CD4-positive, alpha-beta T cell (primary cell): Measurements from ENCODE around the gene DTX2. TPM values are rescaled to one million over a fixed set of nuclear protein-coding genes. Genes with fewer than 3 reads are reported as not detected.
A peak's percentile ranks its signal among the peaks of the same experiment; 100 is the strongest.
"Not testable (repeated sequence)": the region's sequence is repeated elsewhere in the genome, so short reads cannot be mapped to it uniquely, and the experiment has no call there.

Experiments used
- ATAC-seq: fragments of 200-7000 bp; cut with Tn5 transposase; one replicate; pipeline ENCODE4 v1.10.0; 2022; ENCODE audit warnings: mild to moderate bottlenecking; ENCODE audit not compliant: poor library complexity
- CTCF ChIA-PET: fragments of 350-600 bp; sonication (Branson Sonifier 250); formaldehyde crosslinking; loops from one replicate; lab custom pipeline; 2021; ENCODE audit warnings: antibody characterized with exemption, inconsistent platforms; lab: Charles Lee
- POLR2A ChIA-PET: fragments of 350-600 bp; sonication (Branson Sonifier 250); formaldehyde crosslinking; loops from one replicate; lab custom pipeline; 2021; ENCODE audit warnings: antibody characterized with exemption, inconsistent platforms; lab: Charles Lee
- DNase-seq, 14 experiments: peaks; one replicate each; pipeline ENCODE4 v3.0.0-alpha.2; 2013 to 2020; ENCODE audit warnings: mixed read lengths in 2 of 14
- H3K27ac ChIP-seq, 2 donors: one replicate each; pipeline versions ENCODE4 v1.5.1 to v1.7.0; 2013; ENCODE audit warnings: low read length in 2 of 2, low read depth in 1 of 2, mild to moderate bottlenecking in 1 of 2
- H3K27me3 ChIP-seq, 2 experiments: 1 replicate in 1 of 2; 2 replicates in 1 of 2; pipeline versions ENCODE4 v1.6.1 to v1.7.0; 2013; ENCODE audit warnings: low read length in 2 of 2, control low read depth in 1 of 2, mild to moderate bottlenecking in 1 of 2, moderate library complexity in 1 of 2; ENCODE audit not compliant: insufficient read depth in 2 of 2, control insufficient read depth in 1 of 2
- H3K36me3 ChIP-seq: one replicate; pipeline ENCODE4 v1.6.1; 2013; ENCODE audit warnings: low read length, control low read depth; ENCODE audit not compliant: insufficient read depth
- H3K4me1 ChIP-seq: one replicate; pipeline ENCODE4 v1.6.1; 2013; ENCODE audit warnings: low read length, control low read depth; ENCODE audit not compliant: insufficient read depth
- H3K4me3 ChIP-seq: one replicate; pipeline ENCODE4 v1.5.1; 2013; ENCODE audit warnings: mild to moderate bottlenecking, low read length, moderate library complexity
- H3K9me3 ChIP-seq, 2 experiments: 1 replicate in 1 of 2; 2 replicates in 1 of 2; pipeline versions ENCODE4 v1.6.1 to v1.7.0; 2013; ENCODE audit warnings: low read length in 2 of 2, mild to moderate bottlenecking in 2 of 2, control low read depth in 1 of 2, moderate library complexity in 1 of 2; ENCODE audit not compliant: control insufficient read depth in 1 of 2, insufficient read depth in 1 of 2
- H3K27ac Mint-ChIP-seq: one replicate; pipeline ENCODE4 v1.8.0; 2020; ENCODE audit warnings: mixed read lengths
- H3K27me3 Mint-ChIP-seq: one replicate; pipeline ENCODE4 v1.8.0; 2021; ENCODE audit warnings: mixed read lengths
- H3K36me3 Mint-ChIP-seq: one replicate; pipeline ENCODE4 v1.8.0; 2021; ENCODE audit warnings: low read depth, mixed read lengths
- H3K4me1 Mint-ChIP-seq: one replicate; pipeline ENCODE4 v1.8.0; 2021; ENCODE audit warnings: low read depth, mixed read lengths
- H3K4me3 Mint-ChIP-seq: one replicate; pipeline ENCODE4 v1.8.0; 2020; ENCODE audit warnings: mild to moderate bottlenecking, mixed read lengths
- H3K9me3 Mint-ChIP-seq: one replicate; pipeline ENCODE4 v1.8.0; 2020; ENCODE audit warnings: mixed read lengths
- intact Hi-C, 2 experiments: fragments of 100-400 bp; cut with DNase I in 1 of 2; cut with micrococcal nuclease in 1 of 2; formaldehyde crosslinking; loops; one replicate each; pipeline versions ENCODE4 v1.15.1 to v1.9.0; 2023 to 2025; cut with DNase I, micrococcal nuclease
- total RNA-seq, 174 experiments: library from RNA in 2 of 174; stranded (reverse) in 2 of 174; gene quantifications; one replicate each; pipeline ENCODE4 v1.2.3 and lab custom pipeline; 2021 to 2026
- TF ChIP-seq, protein P1 (sequence below): fragments of 200-600 bp; IDR thresholded peaks from one replicate; pipeline ENCODE4 v1.8.0; 2022; ENCODE audit warnings: antibody characterized with exemption, mild to moderate bottlenecking

DTX2 gene
- total RNA-seq, 2 experiments from 2014 or later: 18.2 to 19.2 TPM

DNA sequence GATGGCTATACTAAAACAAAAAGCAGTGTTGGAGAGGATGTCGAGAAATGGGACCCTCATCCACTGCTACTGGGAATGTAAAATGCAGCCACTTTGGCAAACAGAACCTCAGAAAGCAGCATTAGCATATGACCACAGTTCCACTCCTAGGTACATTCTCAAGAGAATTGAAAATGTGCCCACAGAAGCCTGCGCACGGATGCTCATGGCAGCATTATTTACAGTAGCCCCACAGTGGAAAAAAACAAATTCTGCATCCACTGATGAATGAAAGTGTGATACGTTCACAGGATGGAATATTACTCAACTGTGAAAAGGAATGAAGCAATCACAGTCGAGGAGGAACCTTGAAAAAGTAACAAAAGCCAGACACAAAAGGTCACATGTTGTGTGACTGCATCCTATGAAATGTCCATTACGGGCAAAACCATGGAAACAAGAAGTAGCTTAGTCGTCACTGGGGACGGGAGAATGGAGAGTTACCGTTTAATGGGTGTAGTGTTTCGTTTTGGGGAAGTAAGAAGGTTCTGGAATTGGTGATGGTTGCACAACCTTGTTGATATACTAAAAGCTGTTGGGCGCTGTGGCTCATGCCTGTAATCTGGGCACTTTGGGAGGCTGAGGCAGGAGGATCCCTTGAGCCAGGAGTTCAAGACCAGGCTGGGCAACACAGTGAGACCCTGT is 46.4 kb downstream of the DTX2 start:
- DNase-seq: peak in 3 of 14 experiments; percentile 22 to 72 (median 60)
- POLR2A ChIA-PET: no interaction called here
- Mint-ChIP-seq H3K4me3 (no peak overlapping the region), H3K36me3 (peaks cover 18% of the 10 kb centered on the region), H3K4me1 (no peaks in the 10 kb centered on the region), H3K9me3 (no peaks in the 10 kb centered on the region), H3K27me3 (no peaks in the 10 kb centered on the region), H3K27ac (no peak overlapping the region)
- ATAC-seq: no peak
- peaks cover 4% of the 10 kb centered on the region for H3K36me3 ChIP-seq
- H3K4me1 ChIP-seq: peaks cover 4% of the 10 kb centered on the region
- no peaks in the 10 kb centered on the region for H3K27me3 ChIP-seq
- H3K4me3 ChIP-seq: no peak overlapping the region
- TF ChIP-seq, protein P1, sequence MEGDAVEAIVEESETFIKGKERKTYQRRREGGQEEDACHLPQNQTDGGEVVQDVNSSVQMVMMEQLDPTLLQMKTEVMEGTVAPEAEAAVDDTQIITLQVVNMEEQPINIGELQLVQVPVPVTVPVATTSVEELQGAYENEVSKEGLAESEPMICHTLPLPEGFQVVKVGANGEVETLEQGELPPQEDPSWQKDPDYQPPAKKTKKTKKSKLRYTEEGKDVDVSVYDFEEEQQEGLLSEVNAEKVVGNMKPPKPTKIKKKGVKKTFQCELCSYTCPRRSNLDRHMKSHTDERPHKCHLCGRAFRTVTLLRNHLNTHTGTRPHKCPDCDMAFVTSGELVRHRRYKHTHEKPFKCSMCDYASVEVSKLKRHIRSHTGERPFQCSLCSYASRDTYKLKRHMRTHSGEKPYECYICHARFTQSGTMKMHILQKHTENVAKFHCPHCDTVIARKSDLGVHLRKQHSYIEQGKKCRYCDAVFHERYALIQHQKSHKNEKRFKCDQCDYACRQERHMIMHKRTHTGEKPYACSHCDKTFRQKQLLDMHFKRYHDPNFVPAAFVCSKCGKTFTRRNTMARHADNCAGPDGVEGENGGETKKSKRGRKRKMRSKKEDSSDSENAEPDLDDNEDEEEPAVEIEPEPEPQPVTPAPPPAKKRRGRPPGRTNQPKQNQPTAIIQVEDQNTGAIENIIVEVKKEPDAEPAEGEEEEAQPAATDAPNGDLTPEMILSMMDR: no peak
- H3K27ac ChIP-seq: no peak overlapping the region
- peaks cover 0 to 5% of the 10 kb centered on the region in 2 experiments for H3K9me3 ChIP-seq
- intact Hi-C loops: loop anchor here in 1 of 2 experiments (10.0 kb wide), 1 partner anchor 487 kb away; no protein-coding TSS in a partner anchor
- CTCF ChIA-PET: no interaction called here

DNA sequence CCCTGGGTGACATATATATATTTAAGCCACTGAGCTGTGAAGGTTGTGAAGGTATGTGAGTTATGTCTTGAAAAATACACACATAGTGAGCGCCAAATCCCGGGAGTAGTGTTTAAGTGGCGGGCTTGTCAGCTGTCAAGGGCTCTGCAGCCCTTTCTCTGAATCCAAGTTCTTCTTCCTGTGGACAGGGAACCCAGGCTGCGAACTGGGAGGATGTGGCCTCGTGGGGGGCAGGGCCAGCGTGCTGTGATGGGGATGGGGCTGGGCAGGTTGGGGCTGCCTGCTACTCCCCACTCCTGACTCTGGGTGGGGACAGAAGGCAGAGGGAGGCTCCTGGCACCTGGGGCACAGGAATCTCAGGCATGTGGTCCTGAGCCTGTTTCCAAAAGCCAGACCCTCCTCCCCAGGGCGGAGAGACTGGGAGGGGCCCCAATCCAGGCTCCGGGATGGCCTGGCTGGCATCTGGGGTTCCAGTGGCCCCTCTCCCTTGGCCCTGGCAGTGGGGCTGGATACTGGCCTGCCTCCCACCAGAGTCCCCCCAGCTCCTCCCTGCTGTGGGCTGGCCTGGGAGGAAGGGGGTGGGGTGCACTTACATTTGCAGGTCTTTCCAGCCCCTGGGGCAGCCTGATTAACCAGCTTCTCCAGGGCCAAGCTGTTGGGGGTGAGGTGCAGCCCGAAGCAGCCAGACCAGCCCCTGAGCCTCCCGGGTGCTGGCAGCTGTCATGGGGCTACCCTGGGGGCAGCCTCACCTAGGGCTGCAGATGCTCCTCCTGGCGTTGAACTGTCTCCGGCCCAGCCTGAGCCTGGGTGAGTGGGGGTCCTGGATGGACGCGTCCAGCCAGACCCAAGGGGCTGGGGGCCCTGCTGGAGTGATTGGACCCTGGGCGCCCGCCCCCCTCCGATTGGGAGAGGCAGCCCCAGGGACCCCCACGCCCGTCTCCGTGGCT is 48.7 kb downstream of the DTX2 start, which contains the start of gene UPK3B:
Gene UPK3B, plus strand, starts transcription at position 622 of the 947 bp plus-strand sequence. Its CDS starts 101 bp downstream, at position 723.
- ChIA-PET POLR2A (no interaction called here), CTCF (no interaction called here)
- TF ChIP-seq, protein P1: no peak
- Histone ChIP-seq H3K4me1 (peaks cover 4% of the 10 kb centered on the region), H3K36me3 (peaks cover under 1% of the 10 kb centered on the region), H3K27me3 (no peaks in the 10 kb centered on the region), H3K9me3 (peaks cover 0 to 4% of the 10 kb centered on the region in 2 experiments), H3K27ac (no peak within 1 kb of the TSS), H3K4me3 (no peak within 1 kb of the TSS)
- ATAC-seq (no peak), DNase-seq (peak in 2 of 14 experiments; percentile 15 to 33)
- Mint-ChIP-seq H3K4me3 (no peak within 1 kb of the TSS), H3K4me1 (no peaks in the 10 kb centered on the region), H3K27me3 (no peaks in the 10 kb centered on the region), H3K36me3 (peaks cover 11% of the 10 kb centered on the region), H3K9me3 (no peaks in the 10 kb centered on the region), H3K27ac (no peak within 1 kb of the TSS)
- intact Hi-C loops: loop anchor here in 1 of 2 experiments (10.0 kb wide), 2 partner anchors 485 to 735 kb away; no protein-coding TSS in a partner anchor

DNA sequence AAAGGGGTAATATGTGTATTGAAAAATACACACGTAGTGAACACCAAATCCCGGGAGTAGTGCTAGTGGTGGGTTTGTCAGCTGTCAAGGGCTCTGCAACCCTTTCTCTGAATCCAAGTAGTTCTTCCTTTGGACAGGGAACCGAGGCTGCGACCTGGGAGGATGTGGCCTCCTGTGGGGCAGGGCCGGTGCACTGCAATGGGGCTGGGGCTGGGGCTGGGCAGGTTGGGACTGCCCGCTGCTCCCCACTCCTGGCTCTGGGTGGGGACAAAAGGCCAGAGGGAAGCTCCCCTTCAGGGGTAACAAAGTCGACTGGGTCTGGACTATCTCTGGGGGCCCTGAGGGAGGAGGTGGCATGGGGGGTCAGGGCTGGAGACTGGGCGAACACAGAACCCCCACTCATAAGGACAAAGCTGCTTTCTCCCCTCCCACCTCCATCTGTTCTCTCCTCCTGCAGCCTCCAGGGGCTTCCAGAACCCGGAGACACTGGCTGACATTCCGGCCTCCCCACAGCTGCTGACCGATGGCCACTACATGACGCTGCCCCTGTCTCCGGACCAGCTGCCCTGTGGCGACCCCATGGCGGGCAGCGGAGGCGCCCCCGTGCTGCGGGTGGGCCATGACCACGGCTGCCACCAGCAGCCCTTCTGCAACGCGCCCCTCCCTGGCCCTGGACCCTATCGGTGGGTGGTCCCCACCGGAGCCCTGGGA is 49.8 kb downstream of the DTX2 start:
- H3K27me3 ChIP-seq, CTCF ChIA-PET, H3K4me3 ChIP-seq, ATAC-seq, H3K27me3 Mint-ChIP-seq, H3K36me3 Mint-ChIP-seq, H3K9me3 ChIP-seq, H3K9me3 Mint-ChIP-seq, H3K36me3 ChIP-seq, H3K4me1 Mint-ChIP-seq, H3K27ac Mint-ChIP-seq, H3K4me3 Mint-ChIP-seq, POLR2A ChIA-PET, H3K4me1 ChIP-seq, H3K27ac ChIP-seq: not testable (repeated sequence)
- intact Hi-C loops: loop anchor here in 1 of 2 experiments (10.0 kb wide), 1 partner anchor 733 kb away; no protein-coding TSS in a partner anchor
- DNase-seq: peak in 2 of 14 experiments; percentile 0 to 15

DNA sequence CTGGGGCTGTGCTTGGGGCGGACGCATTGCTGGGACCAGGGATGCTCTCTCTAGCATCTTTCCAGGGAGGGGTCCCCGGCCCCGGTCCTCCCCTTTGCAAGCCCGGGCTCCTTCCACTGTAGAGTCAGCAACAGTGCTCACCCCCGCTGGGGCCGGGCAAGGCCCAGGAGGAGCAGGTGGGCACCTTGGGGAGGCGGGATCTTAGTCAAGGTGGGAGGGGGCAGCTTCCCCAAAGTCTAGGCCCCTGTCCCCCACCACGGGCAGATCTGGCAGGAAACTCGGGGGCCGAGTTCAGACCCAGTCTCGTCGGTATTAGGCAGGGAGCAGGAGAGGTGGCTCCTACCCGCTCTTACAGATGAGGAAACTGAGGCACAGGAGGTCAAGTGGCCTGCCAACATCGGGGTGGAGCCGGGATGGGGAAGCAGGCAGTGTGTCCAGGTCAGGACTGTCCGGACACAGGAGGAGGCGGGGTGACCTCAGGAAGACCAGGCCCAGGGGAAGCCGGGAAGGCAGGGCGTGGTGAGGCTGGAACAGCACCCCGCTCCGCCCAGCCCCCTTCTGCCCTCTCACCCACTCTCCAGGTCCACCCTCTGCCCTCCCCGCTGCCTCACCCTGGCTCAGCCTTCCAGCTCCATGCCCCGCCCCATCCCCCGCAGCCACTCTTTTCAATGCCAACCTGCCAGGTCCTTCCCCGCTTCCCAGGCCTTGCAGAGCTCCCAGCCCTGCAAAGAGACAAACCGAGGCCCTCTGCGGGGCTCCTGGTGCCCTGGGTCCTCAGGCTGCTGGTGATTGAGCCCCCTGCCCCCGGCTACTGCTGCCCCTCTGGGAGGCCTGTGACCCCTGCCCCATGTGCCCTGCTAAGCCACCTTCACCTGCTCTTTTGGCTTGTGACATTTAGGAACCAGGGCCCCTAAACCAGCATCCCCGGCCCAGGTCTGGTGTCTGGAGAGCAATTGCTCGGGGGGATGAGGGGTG is 50.7 kb downstream of the DTX2 start:
- H3K27me3 ChIP-seq, H3K9me3 Mint-ChIP-seq, H3K27me3 Mint-ChIP-seq, H3K9me3 ChIP-seq, H3K36me3 Mint-ChIP-seq, CTCF ChIA-PET, H3K36me3 ChIP-seq, H3K4me3 ChIP-seq, H3K27ac ChIP-seq, POLR2A ChIA-PET, H3K4me1 Mint-ChIP-seq, H3K27ac Mint-ChIP-seq, H3K4me3 Mint-ChIP-seq, H3K4me1 ChIP-seq, ATAC-seq: not testable (repeated sequence)
- DNase-seq: peak in 2 of 14 experiments; percentile 1 to 12
- intact Hi-C loops: loop anchor here in 1 of 2 experiments (10.0 kb wide), 1 partner anchor 733 kb away; no protein-coding TSS in a partner anchor
